ENCODE measurements around the gene CITED2.
"Not testable (repeated sequence)": the region's sequence is repeated elsewhere in the genome, so short reads cannot be mapped to it uniquely, and the experiment has no call there.

CITED2 gene

DNA sequence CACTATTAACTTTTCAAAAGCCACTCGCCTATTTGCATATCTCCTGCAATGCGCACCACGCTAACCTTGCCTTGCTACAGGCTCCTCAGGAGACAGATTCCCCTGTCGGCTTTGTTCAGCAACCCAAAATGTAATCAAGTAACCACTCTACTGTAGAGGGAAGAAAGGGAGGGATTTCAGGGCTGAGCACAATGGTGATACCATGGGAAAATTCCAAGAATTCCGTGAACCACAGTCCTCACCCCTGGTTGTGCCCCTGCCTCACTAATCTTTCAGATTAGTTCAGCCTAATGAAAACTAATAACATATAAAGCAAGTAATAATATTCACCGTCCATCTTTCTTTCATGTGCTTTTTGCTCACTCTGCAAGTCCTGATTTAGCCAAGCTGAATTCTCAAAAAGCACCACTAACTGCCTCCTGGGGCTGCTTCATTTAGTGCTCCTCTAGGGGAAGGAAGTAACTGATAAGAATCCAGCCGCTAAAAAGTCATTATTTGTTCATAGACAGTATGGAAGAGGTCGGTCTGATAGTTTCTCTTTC is 6.6 kb downstream of the CITED2 start:
- no peak for DNase-seq (ENCODE audit: low read depth)
- TF ChIP-seq, protein P1, sequence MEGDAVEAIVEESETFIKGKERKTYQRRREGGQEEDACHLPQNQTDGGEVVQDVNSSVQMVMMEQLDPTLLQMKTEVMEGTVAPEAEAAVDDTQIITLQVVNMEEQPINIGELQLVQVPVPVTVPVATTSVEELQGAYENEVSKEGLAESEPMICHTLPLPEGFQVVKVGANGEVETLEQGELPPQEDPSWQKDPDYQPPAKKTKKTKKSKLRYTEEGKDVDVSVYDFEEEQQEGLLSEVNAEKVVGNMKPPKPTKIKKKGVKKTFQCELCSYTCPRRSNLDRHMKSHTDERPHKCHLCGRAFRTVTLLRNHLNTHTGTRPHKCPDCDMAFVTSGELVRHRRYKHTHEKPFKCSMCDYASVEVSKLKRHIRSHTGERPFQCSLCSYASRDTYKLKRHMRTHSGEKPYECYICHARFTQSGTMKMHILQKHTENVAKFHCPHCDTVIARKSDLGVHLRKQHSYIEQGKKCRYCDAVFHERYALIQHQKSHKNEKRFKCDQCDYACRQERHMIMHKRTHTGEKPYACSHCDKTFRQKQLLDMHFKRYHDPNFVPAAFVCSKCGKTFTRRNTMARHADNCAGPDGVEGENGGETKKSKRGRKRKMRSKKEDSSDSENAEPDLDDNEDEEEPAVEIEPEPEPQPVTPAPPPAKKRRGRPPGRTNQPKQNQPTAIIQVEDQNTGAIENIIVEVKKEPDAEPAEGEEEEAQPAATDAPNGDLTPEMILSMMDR (conservative IDR thresholded peaks at IDR 0.05; ENCODE audit: control insufficient read depth, insufficient read depth, low read depth, low read length) = no peak
- no peak overlapping the region for H3K4me3 ChIP-seq (ENCODE audit: control insufficient read depth, low read depth, low read length)

DNA sequence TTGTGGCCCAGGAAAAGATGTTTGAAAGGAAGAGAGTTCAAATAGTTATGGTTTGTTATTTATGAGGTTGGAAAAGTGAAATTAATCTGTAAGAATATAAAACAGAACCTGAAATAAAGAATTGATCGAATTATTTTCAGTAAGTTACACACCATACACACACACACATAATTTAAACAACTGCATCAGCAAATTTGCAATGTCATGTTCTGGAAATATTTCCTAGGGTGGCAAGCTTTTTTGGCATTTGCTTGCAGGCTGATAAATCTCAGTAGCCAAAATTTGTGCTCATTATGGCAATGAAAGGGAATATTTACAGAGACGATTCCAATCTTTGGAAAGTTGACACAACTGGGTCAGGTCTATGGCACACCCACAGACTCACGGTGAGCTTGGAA is 9.5 kb downstream of the CITED2 start:
- DNase-seq (ENCODE audit: low read depth) = no peak
- H3K4me3 ChIP-seq (ENCODE audit: control insufficient read depth, low read depth, low read length) = no peak overlapping the region
- TF ChIP-seq, protein P1 (conservative IDR thresholded peaks at IDR 0.05; ENCODE audit: control insufficient read depth, insufficient read depth, low read depth, low read length) = no peak

DNA sequence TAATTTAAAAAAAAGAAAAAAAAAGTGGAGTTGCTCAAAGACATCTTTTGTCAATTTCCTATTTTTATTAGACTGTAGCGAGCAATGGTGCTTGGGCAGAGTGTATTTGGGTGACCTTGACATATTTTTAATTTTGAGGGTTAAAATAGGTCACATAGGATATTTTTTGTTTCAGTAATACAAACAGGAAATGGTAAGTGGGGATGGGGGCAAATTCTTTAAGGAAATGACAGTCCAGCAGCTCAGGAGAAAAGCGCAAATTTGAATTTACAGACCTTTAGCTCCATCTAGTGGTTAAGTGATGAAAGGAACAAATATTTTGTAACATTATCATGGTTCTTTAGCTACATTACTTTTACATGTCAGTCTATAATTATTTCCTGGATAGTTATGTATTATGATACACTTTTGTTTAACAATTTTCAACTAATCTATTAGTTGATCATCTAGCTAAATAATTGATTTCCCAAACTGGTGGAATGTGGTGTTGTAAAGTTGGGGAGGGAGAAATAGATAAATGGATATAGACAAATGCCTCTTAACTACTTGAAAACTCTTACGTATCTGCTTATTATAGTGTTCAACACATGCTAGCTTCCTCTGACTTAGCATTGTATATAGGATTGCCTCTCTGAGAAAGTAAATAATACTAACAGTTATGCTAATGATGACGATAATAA is 10.0 kb downstream of the CITED2 start:
- DNase-seq (ENCODE audit: low read depth) = peak; percentile 66

DNA sequence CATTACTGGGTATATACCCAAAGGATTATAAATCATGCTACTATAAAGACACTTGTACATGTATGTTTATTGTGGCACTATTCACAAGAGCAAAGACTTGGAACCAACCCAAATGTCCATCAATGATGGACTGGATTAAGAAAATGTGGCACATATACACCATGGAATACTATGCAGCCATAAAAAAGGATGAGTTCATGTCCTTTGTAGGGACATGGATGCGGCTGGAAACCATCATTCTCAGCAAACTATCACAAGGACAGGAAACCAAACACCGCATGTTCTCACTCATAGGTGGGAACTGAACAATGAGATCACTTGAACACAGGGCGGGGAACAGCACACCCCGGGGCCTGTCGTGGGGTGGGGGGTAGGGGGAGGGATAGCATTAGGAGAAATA is 10.7 kb downstream of the CITED2 start:
- DNase-seq (ENCODE audit: low read depth); H3K4me3 ChIP-seq (ENCODE audit: control insufficient read depth, low read depth, low read length): not testable (repeated sequence)

More for the DNA sequence above, 10.0 kb downstream of the CITED2 start:
- TF ChIP-seq, protein P1 (conservative IDR thresholded peaks at IDR 0.05; ENCODE audit: control insufficient read depth, insufficient read depth, low read depth, low read length) = peak; percentile 54
- H3K4me3 ChIP-seq (ENCODE audit: control insufficient read depth, low read depth, low read length) = no peak overlapping the region

DNA sequence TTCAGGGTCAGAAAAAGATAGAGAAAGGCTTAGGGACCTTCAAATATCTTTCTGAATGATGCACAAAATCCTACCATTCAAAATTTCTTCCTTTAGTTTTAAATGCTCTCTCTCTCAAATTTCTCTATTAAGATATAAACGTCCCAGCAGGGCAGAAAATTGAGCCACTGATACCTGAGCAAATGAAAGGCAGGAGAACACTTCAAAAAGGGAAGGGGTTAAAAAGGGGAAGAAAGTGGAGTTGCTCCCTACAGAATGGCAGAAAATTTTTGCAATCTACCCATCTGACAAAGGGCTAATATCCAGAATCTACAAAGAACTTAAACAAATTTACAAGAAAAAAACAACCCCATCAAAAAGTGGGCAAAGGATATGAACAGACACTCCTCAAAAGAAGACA is 11.3 kb downstream of the CITED2 start:
- H3K4me3 ChIP-seq (ENCODE audit: control insufficient read depth, low read depth, low read length); DNase-seq (ENCODE audit: low read depth): not testable (repeated sequence)

DNA sequence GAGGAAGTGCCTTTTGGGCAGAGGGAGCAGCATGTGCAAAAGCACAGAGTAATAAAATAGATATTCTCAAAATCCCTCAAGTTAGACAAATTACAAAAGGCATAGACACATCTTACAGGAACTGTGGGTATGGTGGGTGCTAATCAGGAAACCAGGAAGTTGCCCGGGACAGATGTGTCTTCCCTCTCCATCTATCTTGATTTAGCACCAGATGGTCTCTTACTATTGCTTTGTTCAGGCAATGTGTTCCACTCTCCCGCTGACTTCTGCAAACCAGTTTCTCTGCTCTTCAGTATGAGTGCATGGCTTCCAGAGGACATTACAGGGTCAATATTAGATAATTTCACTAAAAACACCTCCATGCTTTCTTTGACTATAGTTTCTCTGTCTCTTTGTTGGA is 13.2 kb downstream of the CITED2 start:
- TF ChIP-seq, protein P1 (conservative IDR thresholded peaks at IDR 0.05; ENCODE audit: control insufficient read depth, insufficient read depth, low read depth, low read length) = no peak
- no peak for DNase-seq (ENCODE audit: low read depth)
- no peak overlapping the region for H3K4me3 ChIP-seq (ENCODE audit: control insufficient read depth, low read depth, low read length)

DNA sequence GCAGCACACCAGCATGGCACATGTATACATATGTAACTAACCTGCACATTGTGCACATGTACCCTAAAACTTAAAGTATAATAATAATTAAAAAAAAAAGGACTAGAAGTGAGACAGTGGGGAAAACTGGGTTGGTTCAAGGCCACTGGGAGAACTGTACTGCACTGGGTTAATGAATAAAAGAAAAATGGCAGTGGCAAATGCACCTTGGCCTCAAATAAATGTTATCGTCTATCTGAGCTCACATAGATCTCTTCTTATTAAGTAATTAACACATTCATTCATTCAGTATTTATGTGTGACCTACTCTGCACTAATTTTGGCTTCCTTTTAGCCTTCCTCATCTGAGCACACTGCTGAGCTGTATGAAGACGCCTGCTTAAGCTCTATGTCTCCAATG is 17.5 kb downstream of the CITED2 start:
- H3K4me3 ChIP-seq (ENCODE audit: control insufficient read depth, low read depth, low read length) = no peak overlapping the region
- DNase-seq (ENCODE audit: low read depth) = no peak
- TF ChIP-seq, protein P1 (conservative IDR thresholded peaks at IDR 0.05; ENCODE audit: control insufficient read depth, insufficient read depth, low read depth, low read length) = no peak

Measured in fibroblast of mammary gland (primary cell).